ENCODE data around the gene SLC41A2. TPM values are rescaled to one million over a fixed set of nuclear protein-coding genes. Genes with fewer than 3 reads are reported as not detected.

The SLC41A2 gene
- total RNA-seq, 1 experiment from 2014 or later: 4.3 TPM

DNA sequence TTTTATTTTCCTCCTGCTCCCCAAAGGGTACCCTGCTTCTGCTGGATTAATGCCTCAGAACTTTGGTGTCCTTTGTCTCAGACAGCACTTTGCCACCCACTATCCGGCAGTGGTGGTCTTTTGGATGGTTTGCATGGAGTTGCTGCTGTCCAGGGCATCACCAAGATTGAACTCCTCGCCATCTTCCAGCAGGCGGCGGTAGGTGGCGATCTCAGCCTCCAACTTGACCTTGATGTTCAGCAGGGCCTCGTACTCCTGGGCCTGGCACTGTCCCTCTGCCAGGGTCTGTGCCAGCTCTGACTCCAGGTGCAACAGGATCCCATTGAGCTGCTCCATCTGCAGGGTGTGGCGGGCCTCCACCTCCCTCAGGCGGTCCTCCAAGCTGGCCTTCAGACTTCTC lies 18.6 kb upstream of the SLC41A2 start:
- H3K23me2 ChIP-seq (ENCODE audit: insufficient read length, low read depth, low read length, poor library complexity, severe bottlenecking): peaks cover 3% of the 10 kb centered on the region
- H3K56ac ChIP-seq (ENCODE audit: insufficient read length, low read depth, low read length): no peak overlapping the region
- H3K4me3 Mint-ChIP-seq: no peak overlapping the region
- TF ChIP-seq, protein P1, sequence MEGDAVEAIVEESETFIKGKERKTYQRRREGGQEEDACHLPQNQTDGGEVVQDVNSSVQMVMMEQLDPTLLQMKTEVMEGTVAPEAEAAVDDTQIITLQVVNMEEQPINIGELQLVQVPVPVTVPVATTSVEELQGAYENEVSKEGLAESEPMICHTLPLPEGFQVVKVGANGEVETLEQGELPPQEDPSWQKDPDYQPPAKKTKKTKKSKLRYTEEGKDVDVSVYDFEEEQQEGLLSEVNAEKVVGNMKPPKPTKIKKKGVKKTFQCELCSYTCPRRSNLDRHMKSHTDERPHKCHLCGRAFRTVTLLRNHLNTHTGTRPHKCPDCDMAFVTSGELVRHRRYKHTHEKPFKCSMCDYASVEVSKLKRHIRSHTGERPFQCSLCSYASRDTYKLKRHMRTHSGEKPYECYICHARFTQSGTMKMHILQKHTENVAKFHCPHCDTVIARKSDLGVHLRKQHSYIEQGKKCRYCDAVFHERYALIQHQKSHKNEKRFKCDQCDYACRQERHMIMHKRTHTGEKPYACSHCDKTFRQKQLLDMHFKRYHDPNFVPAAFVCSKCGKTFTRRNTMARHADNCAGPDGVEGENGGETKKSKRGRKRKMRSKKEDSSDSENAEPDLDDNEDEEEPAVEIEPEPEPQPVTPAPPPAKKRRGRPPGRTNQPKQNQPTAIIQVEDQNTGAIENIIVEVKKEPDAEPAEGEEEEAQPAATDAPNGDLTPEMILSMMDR (conservative IDR thresholded peaks at IDR 0.05): peak; percentile 58
- peaks cover 1% of the 10 kb centered on the region for H3K27me3 Mint-ChIP-seq (ENCODE audit: low read depth)
- peak; percentile 61 for DNase-seq
- H2AFZ ChIP-seq (ENCODE audit: low read length): no peak overlapping the region
- H2AK5ac ChIP-seq (ENCODE audit: insufficient read length, low read length): no peak overlapping the region
- no peaks in the 10 kb centered on the region for H3K79me2 ChIP-seq (ENCODE audit: insufficient read depth, low read length)
- no peak overlapping the region for H3K23ac ChIP-seq (ENCODE audit: insufficient read length, low read depth, low read length)
- H2BK12ac ChIP-seq (ENCODE audit: insufficient read length, low read depth, low read length): no peak overlapping the region
- no peaks in the 10 kb centered on the region for H3K27me3 ChIP-seq (ENCODE audit: insufficient read depth, low read length)
- H3K36me3 Mint-ChIP-seq (ENCODE audit: insufficient read depth in 1 of 3, low read depth in 3 of 3): no peaks in the 10 kb centered on the region
- H4K20me1 ChIP-seq (ENCODE audit: control insufficient read depth, insufficient read depth, insufficient read length): no peaks in the 10 kb centered on the region
- H3K18ac ChIP-seq (ENCODE audit: insufficient read length, low read depth, low read length): no peak overlapping the region
- H3K9me3 Mint-ChIP-seq: no peaks in the 10 kb centered on the region
- H3K14ac ChIP-seq (ENCODE audit: insufficient read depth, low read length): no peak overlapping the region
- no peaks in the 10 kb centered on the region for H3K4me1 Mint-ChIP-seq
- WGBS (ENCODE audit: extremely low coverage, insufficient read length, low lambda C conversion rate): no CpG with 5 or more reads among the region's 8 CpGs
- H3K4me2 ChIP-seq (ENCODE audit: insufficient read depth, insufficient read length, low read length): no peak overlapping the region
- no peak overlapping the region for H2BK120ac ChIP-seq (ENCODE audit: low read depth, low read length, poor library complexity, severe bottlenecking)
- no peak overlapping the region for H4K91ac ChIP-seq (ENCODE audit: insufficient read length, low read depth, low read length)
- H3K4me1 ChIP-seq (ENCODE audit: insufficient read depth, low read length): no peaks in the 10 kb centered on the region
- H2BK5ac ChIP-seq (ENCODE audit: insufficient read length, low read length): no peak overlapping the region
- H3K27ac ChIP-seq (ENCODE audit: insufficient read length, low read depth, low read length): no peak overlapping the region
- no peak overlapping the region for H4K8ac ChIP-seq (replicated peaks; ENCODE audit: insufficient read length, low read depth, low read length)
- no peaks in the 10 kb centered on the region for H3K79me1 ChIP-seq (ENCODE audit: insufficient read depth, low read depth, low read length, poor library complexity, severe bottlenecking)
- no peaks in the 10 kb centered on the region for H3K9me3 ChIP-seq (ENCODE audit: control insufficient read depth, low read depth, low read length)
- H3K27ac Mint-ChIP-seq: no peak overlapping the region
- H2BK20ac ChIP-seq (ENCODE audit: low read depth, low read length, poor library complexity, severe bottlenecking): no peak overlapping the region
- H4K5ac ChIP-seq (ENCODE audit: insufficient read length, low read depth, low read length): no peak overlapping the region
- H3K9ac ChIP-seq (ENCODE audit: extremely low read depth, insufficient read length, low read length): no peak overlapping the region
- H3K4ac ChIP-seq (ENCODE audit: low read depth, low read length): no peak overlapping the region
- no peak overlapping the region for H3T11ph ChIP-seq (ENCODE audit: low read length)
- no peak overlapping the region for H2BK15ac ChIP-seq (ENCODE audit: low read depth, low read length)
